Amniotic epithelial cell (primary cell): ENCODE data around the gene AGFG2.

Experiments
- DNase-seq: peaks from one replicate; pipeline ENCODE4 v3.0.0-alpha.2; 2010; ENCODE audit warnings: low read depth

Gene AGFG2

GRCh38 chr7:100572949-100573675, 34.1 kb downstream of the AGFG2 start:
- DNase-seq, result no peak

- no peak for DNase-seq
Observed at GRCh38 chr7:100573691-100574361, 34.8 kb downstream of the AGFG2 start, which contains the start of gene SAP25. Gene SAP25 (minus strand): TSS chr7:100573900. CDS start chr7:100573742, 158 bp downstream.

- no peak for DNase-seq
Observed at GRCh38 chr7:100574362-100575205, 35.6 kb downstream of the AGFG2 start.

GRCh38 chr7:100575206-100575631, 36.2 kb downstream of the AGFG2 start:
- no peak for DNase-seq

- DNase-seq, result no peak
Observed at GRCh38 chr7:100575746-100576383, 36.9 kb downstream of the AGFG2 start.

- DNase-seq, result no peak
Observed at GRCh38 chr7:100576384-100576993, 37.5 kb downstream of the AGFG2 start.

- DNase-seq, result no peak
Observed at GRCh38 chr7:100577103-100577502, 38.1 kb downstream of the AGFG2 start.

- no peak for DNase-seq
Observed at GRCh38 chr7:100577507-100577906, 38.5 kb downstream of the AGFG2 start.

- DNase-seq, result no peak
Observed at GRCh38 chr7:100578246-100579183, 39.5 kb downstream of the AGFG2 start.

GRCh38 chr7:100580466-100581283, 41.7 kb downstream of the AGFG2 start:
- no peak for DNase-seq

GRCh38 chr7:100582041-100582579, 43.1 kb downstream of the AGFG2 start:
- DNase-seq, result no peak

GRCh38 chr7:100582650-100583049, 43.6 kb downstream of the AGFG2 start:
- no peak for DNase-seq

- peak; percentile 86 for DNase-seq
Observed at GRCh38 chr7:100583132-100584053, 44.4 kb downstream of the AGFG2 start.

- no peak for DNase-seq
Observed at GRCh38 chr7:100584054-100584682, 45.2 kb downstream of the AGFG2 start.

- DNase-seq, result peak; percentile 94
Observed at GRCh38 chr7:100584683-100585510, 45.9 kb downstream of the AGFG2 start.

- DNase-seq, result no peak
Observed at GRCh38 chr7:100585511-100586265, 46.7 kb downstream of the AGFG2 start, which contains the start of gene LRCH4. Gene LRCH4 (minus strand): TSS chr7:100586129. CDS start chr7:100586100, 29 bp downstream.
